ENCODE results near the gene POMGNT1. TPM values are rescaled to one million over a fixed set of nuclear protein-coding genes. Genes with fewer than 3 reads are reported as not detected.

Gene POMGNT1
- total RNA-seq, 2 experiments from 2014 or later: 32.2 to 37.6 TPM

GRCh38 chr1:46173361-46173856, 24.8 kb downstream of the POMGNT1 start:
- Mint-ChIP-seq H3K9me3 (ENCODE audit: low read depth) (no peaks in the 10 kb centered on the region), H3K4me1 (no peaks in the 10 kb centered on the region), H3K36me3 (no peaks in the 10 kb centered on the region), H3K27me3 (peaks cover 13% of the 10 kb centered on the region), H3K27ac (no peak overlapping the region), H3K4me3 (no peak overlapping the region)
- ATAC-seq: no peak
- no peak for DNase-seq
- CTCF ChIA-PET: no interaction called here

- H3K36me3 Mint-ChIP-seq: no peaks in the 10 kb centered on the region
- H3K4me1 Mint-ChIP-seq: peaks cover 5% of the 10 kb centered on the region
- ATAC-seq (no peak), DNase-seq (no peak)
- H3K4me3 Mint-ChIP-seq: no peak overlapping the region
- no peak overlapping the region for H3K27ac Mint-ChIP-seq
- no peaks in the 10 kb centered on the region for H3K9me3 Mint-ChIP-seq (ENCODE audit: low read depth)
- CTCF ChIA-PET: interaction anchor here (0.8 to 0.9 kb wide), 2 partner anchors 25 to 72 kb away, joined by 3 to 4 read pairs; no protein-coding TSS in a partner anchor
- peaks cover 22% of the 10 kb centered on the region for H3K27me3 Mint-ChIP-seq
Observed at GRCh38 chr1:46172321-46172720, 25.9 kb downstream of the POMGNT1 start.

GRCh38 chr1:46171871-46172270, 26.4 kb downstream of the POMGNT1 start:
- CTCF ChIA-PET: interaction anchor here (0.8 to 0.9 kb wide), 2 partner anchors 24 to 73 kb away, joined by 3 to 4 read pairs; no protein-coding TSS in a partner anchor

GRCh38 chr1:46171351-46171750, 26.9 kb downstream of the POMGNT1 start:
- H3K4me3 Mint-ChIP-seq: no peak overlapping the region
- ATAC-seq: no peak
- H3K27ac Mint-ChIP-seq: no peak overlapping the region
- CTCF ChIA-PET: interaction anchor here (1.6 kb wide), 1 partner anchor 135 kb away, joined by 4 read pairs; no protein-coding TSS in a partner anchor
- no peaks in the 10 kb centered on the region for H3K36me3 Mint-ChIP-seq
- DNase-seq: no peak
- peaks cover 14% of the 10 kb centered on the region for H3K4me1 Mint-ChIP-seq
- H3K9me3 Mint-ChIP-seq (ENCODE audit: low read depth): no peaks in the 10 kb centered on the region
- H3K27me3 Mint-ChIP-seq: peaks cover 22% of the 10 kb centered on the region

More at GRCh38 chr1:46171871-46172270, 26.4 kb downstream of the POMGNT1 start:
- Mint-ChIP-seq H3K9me3 (ENCODE audit: low read depth) (no peaks in the 10 kb centered on the region), H3K27me3 (peaks cover 22% of the 10 kb centered on the region), H3K4me1 (peaks cover 9% of the 10 kb centered on the region), H3K36me3 (no peaks in the 10 kb centered on the region), H3K4me3 (no peak overlapping the region), H3K27ac (no peak overlapping the region)
- DNase-seq (no peak), ATAC-seq (no peak)

GRCh38 chr1:46169811-46170454, 28.3 kb downstream of the POMGNT1 start:
- no peak overlapping the region for H3K27ac Mint-ChIP-seq
- H3K36me3 Mint-ChIP-seq: no peaks in the 10 kb centered on the region
- H3K9me3 Mint-ChIP-seq (ENCODE audit: low read depth): no peaks in the 10 kb centered on the region
- ATAC-seq (no peak), DNase-seq (no peak)
- H3K27me3 Mint-ChIP-seq: peaks cover 22% of the 10 kb centered on the region
- CTCF ChIA-PET: interaction anchor here (1.6 kb wide), 1 partner anchor 133 kb away, joined by 4 read pairs; no protein-coding TSS in a partner anchor
- no peak overlapping the region for H3K4me3 Mint-ChIP-seq
- H3K4me1 Mint-ChIP-seq: peaks cover 17% of the 10 kb centered on the region

- Mint-ChIP-seq H3K27ac (no peak overlapping the region), H3K4me3 (no peak overlapping the region)
Observed at GRCh38 chr1:46168477-46168876, 29.8 kb downstream of the POMGNT1 start.

GRCh38 chr1:46166521-46167462, 31.4 kb downstream of the POMGNT1 start:
- Mint-ChIP-seq H3K27me3 (peaks cover 22% of the 10 kb centered on the region), H3K36me3 (no peaks in the 10 kb centered on the region), H3K27ac (peak overlapping the region; percentile 85), H3K4me1 (peaks cover 17% of the 10 kb centered on the region), H3K9me3 (ENCODE audit: low read depth) (no peaks in the 10 kb centered on the region), H3K4me3 (peak overlapping the region; percentile 77)
- CTCF ChIA-PET: interaction anchor here (0.9 to 3.4 kb wide), 10 partner anchors 11 to 131 kb away, joined by 3 to 10 read pairs (median 4); no protein-coding TSS in a partner anchor
- ATAC-seq (peak; percentile 81), DNase-seq (peak; percentile 68)

More at GRCh38 chr1:46168477-46168876, 29.8 kb downstream of the POMGNT1 start:
- Mint-ChIP-seq H3K36me3 (no peaks in the 10 kb centered on the region), H3K4me1 (peaks cover 17% of the 10 kb centered on the region), H3K27me3 (peaks cover 22% of the 10 kb centered on the region), H3K9me3 (ENCODE audit: low read depth) (no peaks in the 10 kb centered on the region)
- CTCF ChIA-PET: interaction anchor here (0.7 to 3.4 kb wide), 4 partner anchors 11 to 180 kb away, joined by 3 to 10 read pairs (median 5); no protein-coding TSS in a partner anchor
- DNase-seq: no peak
- ATAC-seq: no peak

GRCh38 chr1:46160212-46160611, 38.0 kb downstream of the POMGNT1 start:
- Mint-ChIP-seq H3K27me3 (no peaks in the 10 kb centered on the region), H3K36me3 (no peaks in the 10 kb centered on the region), H3K4me3 (no peak overlapping the region), H3K27ac (no peak overlapping the region), H3K9me3 (ENCODE audit: low read depth) (no peaks in the 10 kb centered on the region), H3K4me1 (no peaks in the 10 kb centered on the region)
- ATAC-seq: no peak
- DNase-seq: no peak
- CTCF ChIA-PET: interaction anchor here (0.7 kb wide), 1 partner anchor 63 kb away, joined by 3 read pairs; no protein-coding TSS in a partner anchor

GRCh38 chr1:46159516-46159915, 38.7 kb downstream of the POMGNT1 start:
- Mint-ChIP-seq H3K9me3 (ENCODE audit: low read depth) (no peaks in the 10 kb centered on the region), H3K27me3 (no peaks in the 10 kb centered on the region), H3K4me3 (no peak overlapping the region), H3K36me3 (no peaks in the 10 kb centered on the region), H3K27ac (no peak overlapping the region), H3K4me1 (no peaks in the 10 kb centered on the region)
- CTCF ChIA-PET: no interaction called here
- DNase-seq (no peak), ATAC-seq (no peak)

GRCh38 chr1:46158312-46159281, 39.6 kb downstream of the POMGNT1 start:
- Mint-ChIP-seq H3K9me3 (ENCODE audit: low read depth) (no peaks in the 10 kb centered on the region), H3K4me1 (no peaks in the 10 kb centered on the region), H3K36me3 (no peaks in the 10 kb centered on the region), H3K4me3 (no peak overlapping the region), H3K27ac (no peak overlapping the region), H3K27me3 (no peaks in the 10 kb centered on the region)
- ATAC-seq: no peak
- no peak for DNase-seq
- CTCF ChIA-PET: no interaction called here

- Mint-ChIP-seq H3K27ac (no peak overlapping the region), H3K4me1 (no peaks in the 10 kb centered on the region), H3K9me3 (ENCODE audit: low read depth) (no peaks in the 10 kb centered on the region), H3K4me3 (no peak overlapping the region), H3K36me3 (no peaks in the 10 kb centered on the region), H3K27me3 (no peaks in the 10 kb centered on the region)
- ATAC-seq (no peak), DNase-seq (no peak)
- CTCF ChIA-PET: no interaction called here
Observed at GRCh38 chr1:46157916-46158311, 40.3 kb downstream of the POMGNT1 start.

- Mint-ChIP-seq H3K4me3 (no peak overlapping the region), H3K4me1 (no peaks in the 10 kb centered on the region), H3K9me3 (ENCODE audit: low read depth) (no peaks in the 10 kb centered on the region), H3K27ac (no peak overlapping the region), H3K27me3 (peaks cover 3% of the 10 kb centered on the region), H3K36me3 (no peaks in the 10 kb centered on the region)
- CTCF ChIA-PET: no interaction called here
- ATAC-seq (no peak), DNase-seq (no peak)
Observed at GRCh38 chr1:46153732-46154131, 44.5 kb downstream of the POMGNT1 start.
